HuH-7 (cell line): ENCODE data around the gene ATP6V0A4.
"Not testable (repeated sequence)": the region's sequence is repeated elsewhere in the genome, so short reads cannot be mapped to it uniquely, and the experiment has no call there.

Experiments
- DNase-seq: peaks from one replicate; pipeline ENCODE4 v3.0.0; 2011; ENCODE audit warnings: low spot score

ATP6V0A4 gene

GRCh38 chr7:138802706-138803105 is 4.7 kb upstream of the ATP6V0A4 start:
- no peak for DNase-seq

- DNase-seq = no peak
Observed at GRCh38 chr7:138801256-138801655, 3.3 kb upstream of the ATP6V0A4 start.

DNA sequence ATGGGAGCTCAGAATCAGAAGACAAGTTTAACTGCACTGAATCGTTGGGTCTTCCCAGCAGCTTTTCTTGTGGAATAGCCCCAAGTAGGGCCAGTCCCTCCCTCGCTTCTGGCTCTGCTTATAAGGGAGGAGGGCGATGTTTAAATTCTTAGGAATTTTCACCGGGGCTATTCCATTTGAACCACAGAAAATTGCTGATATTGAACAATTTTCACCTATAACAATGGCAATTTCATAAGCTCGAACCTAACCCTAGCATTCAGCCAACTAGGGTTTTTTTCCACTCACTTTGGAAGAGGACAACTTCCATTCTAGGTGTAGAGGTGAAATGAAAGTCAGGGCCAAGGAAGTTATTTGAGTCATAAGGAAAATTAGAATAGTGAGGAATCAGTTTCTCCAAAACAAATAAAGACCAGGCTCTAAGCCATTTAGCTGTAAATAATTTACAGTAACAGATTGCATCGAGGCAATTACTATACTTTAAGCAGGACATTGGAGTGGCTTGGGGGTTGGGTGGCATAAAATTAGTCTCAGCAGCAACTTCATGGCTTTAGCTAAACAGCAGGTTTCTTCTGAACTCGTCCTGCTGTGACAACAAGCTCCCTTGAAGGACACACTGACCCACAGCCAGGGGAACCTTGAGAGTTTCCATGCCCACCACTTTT is 1.5 kb upstream of the ATP6V0A4 start:
- no peak for DNase-seq

GRCh38 chr7:138798836-138799235 is 840 bp upstream of the ATP6V0A4 start:
- DNase-seq = no peak

DNA sequence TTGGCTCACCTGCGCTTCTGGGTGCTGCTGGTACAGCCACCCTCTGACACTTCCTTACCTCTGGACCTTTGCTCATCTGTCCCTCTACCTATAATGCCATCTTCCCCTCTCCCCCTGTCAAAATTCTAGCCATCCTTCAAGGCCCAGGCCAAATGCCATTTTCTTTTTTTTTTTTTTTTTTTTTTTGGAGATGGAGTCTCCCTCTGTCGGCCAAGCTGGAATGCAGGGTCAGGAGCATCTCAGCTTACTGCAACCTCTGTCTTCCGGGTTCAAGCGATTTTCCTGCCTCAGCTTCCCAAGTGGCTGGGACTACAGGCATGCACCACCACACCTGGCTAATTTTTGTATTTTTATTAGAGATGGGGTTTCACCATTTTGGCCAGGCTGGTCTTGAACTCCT is 950 bp downstream of the ATP6V0A4 start:
- DNase-seq = not testable (repeated sequence)

- no peak for DNase-seq
Observed at GRCh38 chr7:138796038-138796615, 1.9 kb downstream of the ATP6V0A4 start.

- DNase-seq = no peak
Observed at GRCh38 chr7:138785587-138786437, 12.2 kb downstream of the ATP6V0A4 start.

GRCh38 chr7:138784692-138785091 is 13.3 kb downstream of the ATP6V0A4 start:
- DNase-seq = no peak

DNA sequence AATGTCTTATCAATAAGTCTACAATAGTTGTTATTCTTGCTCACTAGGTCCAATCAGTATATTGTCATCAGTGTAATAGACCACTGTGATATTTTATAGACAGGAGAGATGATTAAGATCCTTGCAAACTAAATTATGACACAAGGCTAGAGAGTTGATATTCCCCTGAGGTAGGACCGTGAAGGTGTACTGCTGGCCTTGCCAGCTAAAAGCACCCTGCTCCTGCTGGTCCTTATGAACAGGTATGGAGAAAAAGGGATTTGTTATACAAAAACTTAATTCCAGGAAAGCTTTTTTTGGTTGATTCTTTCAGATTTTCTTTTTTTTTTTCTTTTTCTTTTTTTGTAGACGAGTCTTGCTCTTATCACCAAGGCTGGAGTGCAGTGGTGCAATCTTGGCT is 17.0 kb downstream of the ATP6V0A4 start:
- no peak for DNase-seq

GRCh38 chr7:138776166-138776833 is 21.7 kb downstream of the ATP6V0A4 start:
- no peak for DNase-seq

DNA sequence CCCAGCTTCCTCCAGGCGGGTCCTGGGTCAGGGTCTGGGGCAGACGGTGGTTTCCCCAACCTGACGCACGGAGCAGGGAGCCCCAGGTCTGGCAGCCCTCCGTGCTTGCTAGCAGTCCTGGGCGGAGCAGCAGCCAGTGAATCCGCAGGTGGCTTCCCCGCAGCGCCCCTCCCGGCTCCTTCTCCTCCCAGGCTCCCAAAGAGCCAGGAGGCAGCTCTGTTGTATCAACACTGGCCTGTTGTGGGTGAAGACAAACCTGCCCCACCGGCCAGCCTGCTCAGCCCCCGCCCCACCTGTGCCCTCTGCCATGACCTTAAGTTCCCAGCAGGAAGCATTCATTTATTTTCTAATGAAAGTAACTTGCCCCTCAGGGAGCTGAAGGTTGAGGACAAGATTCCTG is 24.2 kb downstream of the ATP6V0A4 start:
- no peak for DNase-seq

GRCh38 chr7:138773176-138773575 is 24.8 kb downstream of the ATP6V0A4 start:
- DNase-seq = no peak

- DNase-seq = peak; percentile 65
Observed at GRCh38 chr7:138770904-138771303, 27.1 kb downstream of the ATP6V0A4 start.

DNA sequence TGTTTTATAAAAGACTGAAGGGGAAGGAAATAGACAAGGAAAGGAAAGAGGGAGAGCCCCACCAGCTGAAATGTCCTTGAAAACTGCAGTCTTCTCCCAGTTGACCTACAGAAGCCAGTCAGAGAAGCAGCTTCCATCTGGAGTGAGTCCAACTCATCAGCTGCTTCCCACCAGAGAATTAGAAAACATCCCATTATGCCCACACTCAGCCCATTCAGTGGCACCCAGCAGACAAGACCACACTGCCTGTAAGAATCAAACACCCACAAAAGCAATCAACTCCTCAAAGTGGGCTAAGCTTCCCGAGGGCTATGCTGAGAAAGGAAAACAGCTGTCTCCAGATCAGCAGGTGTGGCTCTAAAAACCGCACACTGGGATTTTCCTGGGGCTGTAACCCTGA is 29.8 kb downstream of the ATP6V0A4 start:
- no peak for DNase-seq

- no peak for DNase-seq
Observed at GRCh38 chr7:138756591-138757242, 41.3 kb downstream of the ATP6V0A4 start.

GRCh38 chr7:138755842-138756590 is 42.0 kb downstream of the ATP6V0A4 start:
- DNase-seq = no peak

DNA sequence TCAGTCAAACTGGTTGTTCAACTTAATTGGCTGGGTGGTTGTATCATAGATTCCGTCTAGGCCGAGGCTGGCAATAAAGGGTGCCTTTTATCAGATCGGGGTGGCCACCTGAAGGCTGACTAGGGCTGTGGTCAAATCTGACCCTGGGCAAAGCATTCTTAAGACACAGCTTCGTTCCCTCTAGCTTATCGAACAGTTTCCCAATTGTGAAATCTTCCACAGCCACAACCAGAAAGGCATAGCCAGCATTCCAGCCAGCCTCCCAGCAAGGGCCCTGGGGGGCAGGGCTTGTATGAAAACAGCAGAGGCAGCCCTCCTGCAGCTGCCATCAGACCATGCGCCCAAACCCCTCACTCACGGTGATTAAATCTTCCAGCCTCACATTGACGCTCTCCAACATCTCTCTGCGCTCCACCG is 42.7 kb downstream of the ATP6V0A4 start:
- peak; percentile 44 for DNase-seq

GRCh38 chr7:138753610-138754009 is 44.4 kb downstream of the ATP6V0A4 start:
- DNase-seq = no peak

DNA sequence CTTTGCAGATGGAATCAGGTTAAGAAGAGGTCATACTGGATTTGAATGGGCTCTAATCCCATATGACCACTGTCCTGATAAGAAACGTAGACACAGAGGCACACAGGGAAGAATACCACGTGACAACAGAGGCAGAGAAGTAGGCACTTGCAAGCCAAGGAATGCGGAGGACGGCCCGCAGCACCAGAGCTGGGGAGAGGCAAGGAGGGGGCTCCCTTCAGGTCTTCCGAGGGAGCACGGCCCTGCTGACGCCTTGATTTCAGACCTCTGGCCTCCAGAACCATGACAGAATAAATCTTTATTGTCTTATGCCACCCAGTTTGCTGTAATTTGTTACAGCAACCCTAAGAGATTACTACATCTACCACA is 44.9 kb downstream of the ATP6V0A4 start:
- no peak for DNase-seq

- no peak for DNase-seq
Observed at GRCh38 chr7:138752518-138753149, 45.4 kb downstream of the ATP6V0A4 start.

- no peak for DNase-seq
Observed at GRCh38 chr7:138750901-138751464, 47.0 kb downstream of the ATP6V0A4 start.
